Measurements from ENCODE around the gene SPATA16.

The SPATA16 gene

DNA sequence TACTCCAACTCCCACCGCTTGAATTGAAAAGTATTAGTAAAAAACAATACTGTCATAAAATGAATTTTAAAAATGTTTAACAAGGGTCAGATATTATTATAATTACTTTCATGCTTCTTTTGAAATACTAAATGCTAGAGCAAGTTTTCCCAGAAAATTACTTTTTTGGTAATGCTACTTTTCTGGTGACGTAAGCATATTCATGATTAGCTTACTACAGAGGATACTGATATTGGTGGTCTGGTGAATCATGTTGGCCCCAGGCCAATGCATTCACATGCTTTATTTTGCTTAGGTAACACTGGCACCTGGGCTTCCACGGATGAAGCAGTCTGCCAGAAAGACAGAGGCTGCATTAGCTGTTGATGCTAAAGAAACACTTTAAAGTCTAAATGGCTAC is 12.4 kb downstream of the SPATA16 start:
- ATAC-seq (ENCODE audit: insufficient read depth, low read depth) = no peak
- Histone ChIP-seq H2AFZ (ENCODE audit: low read depth, low read length) (no peak overlapping the region), H3K4me3 (ENCODE audit: low read depth in 1 of 2, low read length in 2 of 2) (no peak overlapping the region), H4K20me1 (ENCODE audit: insufficient read depth, low read length) (no peaks in the 10 kb centered on the region), H3K9me3 (ENCODE audit: insufficient read depth, low read length, severe bottlenecking) (no peaks in the 10 kb centered on the region), H3K9ac (ENCODE audit: low read depth, low read length) (no peak overlapping the region), H3K4me1 (ENCODE audit: insufficient read depth, low read length) (no peaks in the 10 kb centered on the region), H3K79me2 (ENCODE audit: insufficient read depth, low read length) (no peaks in the 10 kb centered on the region), H3K36me3 (ENCODE audit: insufficient read depth, low read length) (no peaks in the 10 kb centered on the region), H3K27me3 (ENCODE audit: insufficient read depth, low read length, poor library complexity) (peaks cover 5% of the 10 kb centered on the region), H3K27ac (ENCODE audit: low read length) (no peak overlapping the region), H3K4me2 (ENCODE audit: insufficient read depth, low read length) (no peak overlapping the region)
- no peak for DNase-seq
- TF ChIP-seq EZH2 (IDR thresholded peaks at IDR 0.05; ENCODE audit: borderline replicate concordance, low read depth, low read length, severe bottlenecking) = no peak
- TF ChIP-seq, protein P1, sequence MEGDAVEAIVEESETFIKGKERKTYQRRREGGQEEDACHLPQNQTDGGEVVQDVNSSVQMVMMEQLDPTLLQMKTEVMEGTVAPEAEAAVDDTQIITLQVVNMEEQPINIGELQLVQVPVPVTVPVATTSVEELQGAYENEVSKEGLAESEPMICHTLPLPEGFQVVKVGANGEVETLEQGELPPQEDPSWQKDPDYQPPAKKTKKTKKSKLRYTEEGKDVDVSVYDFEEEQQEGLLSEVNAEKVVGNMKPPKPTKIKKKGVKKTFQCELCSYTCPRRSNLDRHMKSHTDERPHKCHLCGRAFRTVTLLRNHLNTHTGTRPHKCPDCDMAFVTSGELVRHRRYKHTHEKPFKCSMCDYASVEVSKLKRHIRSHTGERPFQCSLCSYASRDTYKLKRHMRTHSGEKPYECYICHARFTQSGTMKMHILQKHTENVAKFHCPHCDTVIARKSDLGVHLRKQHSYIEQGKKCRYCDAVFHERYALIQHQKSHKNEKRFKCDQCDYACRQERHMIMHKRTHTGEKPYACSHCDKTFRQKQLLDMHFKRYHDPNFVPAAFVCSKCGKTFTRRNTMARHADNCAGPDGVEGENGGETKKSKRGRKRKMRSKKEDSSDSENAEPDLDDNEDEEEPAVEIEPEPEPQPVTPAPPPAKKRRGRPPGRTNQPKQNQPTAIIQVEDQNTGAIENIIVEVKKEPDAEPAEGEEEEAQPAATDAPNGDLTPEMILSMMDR (IDR thresholded peaks at IDR 0.05; ENCODE audit: borderline replicate concordance, extremely low read depth, low read length, poor library complexity, severe bottlenecking) = no peak

DNA sequence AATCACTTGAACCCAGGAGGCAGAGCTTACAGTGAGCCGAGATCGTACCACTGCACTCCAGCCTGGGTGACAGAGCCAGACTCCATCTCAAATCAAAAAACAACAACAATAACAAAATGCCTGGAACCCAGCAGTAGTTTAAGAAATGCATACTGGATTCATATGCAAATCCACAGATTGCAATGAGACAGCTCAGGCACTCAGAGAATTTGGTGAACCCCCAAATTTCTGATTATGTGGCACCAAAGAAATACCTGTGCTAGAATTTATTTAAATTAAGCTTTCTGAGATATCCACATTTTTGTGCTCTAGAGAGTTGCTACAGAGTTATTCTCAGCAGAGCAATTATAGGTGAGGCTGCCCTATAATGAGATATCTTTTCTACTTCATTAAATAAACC is 29.7 kb downstream of the SPATA16 start:
- no peak for ATAC-seq (ENCODE audit: insufficient read depth, low read depth)
- Histone ChIP-seq H3K9me3 (ENCODE audit: insufficient read depth, low read length, severe bottlenecking) (no peaks in the 10 kb centered on the region), H3K79me2 (ENCODE audit: insufficient read depth, low read length) (no peaks in the 10 kb centered on the region), H3K27me3 (ENCODE audit: insufficient read depth, low read length, poor library complexity) (peaks cover 4% of the 10 kb centered on the region), H3K9ac (ENCODE audit: low read depth, low read length) (no peak overlapping the region), H3K4me1 (ENCODE audit: insufficient read depth, low read length) (no peaks in the 10 kb centered on the region), H3K36me3 (ENCODE audit: insufficient read depth, low read length) (no peaks in the 10 kb centered on the region), H4K20me1 (ENCODE audit: insufficient read depth, low read length) (no peaks in the 10 kb centered on the region), H2AFZ (ENCODE audit: low read depth, low read length) (no peak overlapping the region), H3K4me2 (ENCODE audit: insufficient read depth, low read length) (no peak overlapping the region), H3K4me3 (ENCODE audit: low read depth in 1 of 2, low read length in 2 of 2) (no peak overlapping the region), H3K27ac (ENCODE audit: low read length) (no peak overlapping the region)
- TF ChIP-seq EZH2 (IDR thresholded peaks at IDR 0.05; ENCODE audit: borderline replicate concordance, low read depth, low read length, severe bottlenecking) = no peak
- no peak for DNase-seq

DNA sequence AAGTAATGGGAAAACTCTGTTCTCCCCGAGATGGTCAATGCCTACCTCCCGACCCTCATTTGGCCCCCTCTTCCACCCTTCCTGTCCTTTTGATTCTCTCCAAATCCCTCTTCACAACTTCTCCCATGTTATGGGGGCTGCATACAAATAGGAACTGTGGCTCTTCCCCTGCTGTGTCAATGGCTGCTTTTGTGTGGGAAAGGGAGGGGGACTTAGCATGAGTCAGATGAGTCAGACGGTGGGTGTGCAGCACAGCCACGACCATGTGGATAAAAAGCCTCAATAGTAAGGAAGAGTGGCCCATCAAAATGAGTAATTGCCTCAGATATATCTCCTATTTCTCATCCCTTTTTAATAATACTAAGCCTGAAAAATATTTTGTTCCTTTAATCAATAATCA is 31.9 kb downstream of the SPATA16 start:
- Histone ChIP-seq H3K27ac (ENCODE audit: low read length) (no peak overlapping the region), H3K4me1 (ENCODE audit: insufficient read depth, low read length) (no peaks in the 10 kb centered on the region), H4K20me1 (ENCODE audit: insufficient read depth, low read length) (no peaks in the 10 kb centered on the region), H3K79me2 (ENCODE audit: insufficient read depth, low read length) (no peaks in the 10 kb centered on the region), H3K9me3 (ENCODE audit: insufficient read depth, low read length, severe bottlenecking) (no peaks in the 10 kb centered on the region), H2AFZ (ENCODE audit: low read depth, low read length) (no peak overlapping the region), H3K36me3 (ENCODE audit: insufficient read depth, low read length) (no peaks in the 10 kb centered on the region), H3K4me2 (ENCODE audit: insufficient read depth, low read length) (no peak overlapping the region), H3K9ac (ENCODE audit: low read depth, low read length) (no peak overlapping the region), H3K4me3 (ENCODE audit: low read depth in 1 of 2, low read length in 2 of 2) (no peak overlapping the region), H3K27me3 (ENCODE audit: insufficient read depth, low read length, poor library complexity) (peaks cover under 1% of the 10 kb centered on the region)
- ATAC-seq (ENCODE audit: insufficient read depth, low read depth) (no peak), DNase-seq (no peak)
- TF ChIP-seq, protein P1 (IDR thresholded peaks at IDR 0.05; ENCODE audit: borderline replicate concordance, extremely low read depth, low read length, poor library complexity, severe bottlenecking) = no peak

GRCh38 chr3:173103469-173103868 is 37.6 kb downstream of the SPATA16 start:
- Histone ChIP-seq H3K27me3 (ENCODE audit: insufficient read depth, low read length, poor library complexity) (no peaks in the 10 kb centered on the region), H3K4me3 (ENCODE audit: low read depth in 1 of 2, low read length in 2 of 2) (no peak overlapping the region), H3K36me3 (ENCODE audit: insufficient read depth, low read length) (no peaks in the 10 kb centered on the region), H2AFZ (ENCODE audit: low read depth, low read length) (no peak overlapping the region), H3K9me3 (ENCODE audit: insufficient read depth, low read length, severe bottlenecking) (peaks cover 3% of the 10 kb centered on the region), H3K79me2 (ENCODE audit: insufficient read depth, low read length) (no peaks in the 10 kb centered on the region), H3K4me1 (ENCODE audit: insufficient read depth, low read length) (no peaks in the 10 kb centered on the region), H4K20me1 (ENCODE audit: insufficient read depth, low read length) (no peaks in the 10 kb centered on the region), H3K27ac (ENCODE audit: low read length) (no peak overlapping the region), H3K9ac (ENCODE audit: low read depth, low read length) (no peak overlapping the region), H3K4me2 (ENCODE audit: insufficient read depth, low read length) (no peak overlapping the region)
- no peak for TF ChIP-seq EZH2 (IDR thresholded peaks at IDR 0.05; ENCODE audit: borderline replicate concordance, low read depth, low read length, severe bottlenecking)
- no peak for DNase-seq
- ATAC-seq (ENCODE audit: insufficient read depth, low read depth) = no peak
